NB4 (cell line): Measurements from ENCODE around the gene CENPX.

Experiments used
- MYC ChIP-seq: IDR thresholded peaks from 2 replicates; pipeline ENCODE4 v1.6.1; 2011; ENCODE audit warnings: low read depth, low read length
- POLR2A ChIP-seq: IDR thresholded peaks from 2 replicates; pipeline ENCODE4 v1.6.1; 2011; ENCODE audit warnings: mild to moderate bottlenecking; ENCODE audit not compliant: insufficient read length; ENCODE audit errors: extremely low read depth
- TF ChIP-seq, protein P1 (sequence below): IDR thresholded peaks from one replicate; pipeline ENCODE4 v1.5.1; 2012; ENCODE audit warnings: low read depth, low read length
- TF ChIP-seq, protein P2 (sequence below): IDR thresholded peaks from 2 replicates; pipeline ENCODE4 v1.6.1; 2011; ENCODE audit warnings: low read depth, low read length

DNA sequence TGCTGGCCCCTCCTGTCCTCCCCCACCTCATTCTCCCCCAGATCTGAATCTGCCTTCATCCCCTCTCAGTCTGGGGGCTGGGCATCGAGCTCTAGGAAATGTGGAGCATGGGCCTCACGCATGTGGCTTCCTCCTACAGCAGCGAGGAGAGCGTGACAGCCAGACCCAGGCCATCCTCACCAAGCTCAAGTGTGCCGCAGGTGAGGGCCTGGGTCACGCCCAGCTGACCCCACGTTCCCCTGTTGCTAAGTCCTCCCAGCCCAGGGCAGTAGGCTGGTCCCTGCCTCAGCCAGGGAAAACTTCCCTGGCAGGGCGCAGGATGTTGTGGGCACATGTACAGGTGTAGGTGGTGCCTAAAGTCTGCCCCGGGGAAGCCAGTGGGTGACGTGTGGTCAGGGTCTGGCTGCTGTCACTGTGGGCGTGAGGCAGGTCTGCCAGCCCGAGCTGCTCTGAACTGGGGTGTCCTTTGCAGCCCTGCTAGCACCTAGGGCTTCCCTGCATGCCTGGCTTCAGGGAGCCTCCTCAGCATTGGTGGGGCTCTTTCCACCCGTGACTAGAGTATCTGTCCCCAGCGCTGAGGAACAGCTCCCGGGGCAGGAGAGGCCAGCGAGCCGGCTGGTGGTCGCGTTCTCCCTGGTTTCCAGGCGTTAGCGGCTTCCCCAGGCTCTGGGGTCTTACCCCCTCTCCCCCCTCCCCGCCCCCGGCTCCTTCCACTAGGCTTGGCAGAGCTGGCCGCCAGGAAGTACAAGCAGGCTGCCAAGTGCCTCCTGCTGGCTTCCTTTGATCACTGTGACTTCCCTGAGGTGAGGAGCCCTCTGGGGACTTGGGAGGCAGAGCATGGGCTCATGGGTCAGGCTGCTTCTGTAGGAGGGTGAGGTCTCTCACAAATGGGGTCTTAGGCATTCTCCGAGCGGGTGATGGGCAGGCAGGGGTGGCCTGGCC lies 32.6 kb upstream of the CENPX start:
- TF ChIP-seq, protein P1, sequence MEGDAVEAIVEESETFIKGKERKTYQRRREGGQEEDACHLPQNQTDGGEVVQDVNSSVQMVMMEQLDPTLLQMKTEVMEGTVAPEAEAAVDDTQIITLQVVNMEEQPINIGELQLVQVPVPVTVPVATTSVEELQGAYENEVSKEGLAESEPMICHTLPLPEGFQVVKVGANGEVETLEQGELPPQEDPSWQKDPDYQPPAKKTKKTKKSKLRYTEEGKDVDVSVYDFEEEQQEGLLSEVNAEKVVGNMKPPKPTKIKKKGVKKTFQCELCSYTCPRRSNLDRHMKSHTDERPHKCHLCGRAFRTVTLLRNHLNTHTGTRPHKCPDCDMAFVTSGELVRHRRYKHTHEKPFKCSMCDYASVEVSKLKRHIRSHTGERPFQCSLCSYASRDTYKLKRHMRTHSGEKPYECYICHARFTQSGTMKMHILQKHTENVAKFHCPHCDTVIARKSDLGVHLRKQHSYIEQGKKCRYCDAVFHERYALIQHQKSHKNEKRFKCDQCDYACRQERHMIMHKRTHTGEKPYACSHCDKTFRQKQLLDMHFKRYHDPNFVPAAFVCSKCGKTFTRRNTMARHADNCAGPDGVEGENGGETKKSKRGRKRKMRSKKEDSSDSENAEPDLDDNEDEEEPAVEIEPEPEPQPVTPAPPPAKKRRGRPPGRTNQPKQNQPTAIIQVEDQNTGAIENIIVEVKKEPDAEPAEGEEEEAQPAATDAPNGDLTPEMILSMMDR, result no peak
- TF ChIP-seq POLR2A, result no peak
- TF ChIP-seq, protein P2, sequence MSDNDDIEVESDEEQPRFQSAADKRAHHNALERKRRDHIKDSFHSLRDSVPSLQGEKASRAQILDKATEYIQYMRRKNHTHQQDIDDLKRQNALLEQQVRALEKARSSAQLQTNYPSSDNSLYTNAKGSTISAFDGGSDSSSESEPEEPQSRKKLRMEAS, result no peak
- no peak for TF ChIP-seq MYC
